ENCODE data around the gene UIMC1. TPM values are rescaled to one million over a fixed set of nuclear protein-coding genes. Genes with fewer than 3 reads are reported as not detected.

The UIMC1 gene
- total RNA-seq, 1 donor from 2014 or later: 34.2 TPM

DNA sequence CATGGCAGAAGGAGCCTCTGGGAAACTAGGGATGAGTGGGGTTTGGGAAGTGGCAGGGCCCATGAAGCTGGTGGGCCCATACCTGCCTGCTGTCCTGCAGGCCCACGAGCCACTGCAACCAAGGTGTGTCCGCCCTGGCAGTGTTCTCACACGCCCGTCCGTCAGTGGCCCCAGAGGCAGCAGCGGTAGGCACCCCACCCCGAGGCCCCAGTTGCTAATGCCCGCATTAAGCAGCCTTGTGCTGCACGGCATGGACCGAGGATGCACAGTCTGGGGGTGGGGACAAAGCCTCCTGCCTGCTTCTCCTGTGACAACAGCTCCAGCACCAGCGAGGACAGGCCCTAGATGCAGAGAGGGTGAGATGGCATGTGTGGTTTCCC, 148.7 kb downstream of the UIMC1 start:
- Mint-ChIP-seq H3K4me3 (ENCODE audit: unreplicated experiment) (no peak overlapping the region), H3K27me3 (ENCODE audit: low read depth) (peaks cover 28% of the 10 kb centered on the region), H3K27ac (ENCODE audit: unreplicated experiment) (no peak overlapping the region), H3K36me3 (ENCODE audit: low read depth) (no peaks in the 10 kb centered on the region), H3K9me3 (ENCODE audit: low read depth) (no peaks in the 10 kb centered on the region), H3K4me1 (ENCODE audit: low read depth) (no peaks in the 10 kb centered on the region)
- TF ChIP-seq, protein P1, sequence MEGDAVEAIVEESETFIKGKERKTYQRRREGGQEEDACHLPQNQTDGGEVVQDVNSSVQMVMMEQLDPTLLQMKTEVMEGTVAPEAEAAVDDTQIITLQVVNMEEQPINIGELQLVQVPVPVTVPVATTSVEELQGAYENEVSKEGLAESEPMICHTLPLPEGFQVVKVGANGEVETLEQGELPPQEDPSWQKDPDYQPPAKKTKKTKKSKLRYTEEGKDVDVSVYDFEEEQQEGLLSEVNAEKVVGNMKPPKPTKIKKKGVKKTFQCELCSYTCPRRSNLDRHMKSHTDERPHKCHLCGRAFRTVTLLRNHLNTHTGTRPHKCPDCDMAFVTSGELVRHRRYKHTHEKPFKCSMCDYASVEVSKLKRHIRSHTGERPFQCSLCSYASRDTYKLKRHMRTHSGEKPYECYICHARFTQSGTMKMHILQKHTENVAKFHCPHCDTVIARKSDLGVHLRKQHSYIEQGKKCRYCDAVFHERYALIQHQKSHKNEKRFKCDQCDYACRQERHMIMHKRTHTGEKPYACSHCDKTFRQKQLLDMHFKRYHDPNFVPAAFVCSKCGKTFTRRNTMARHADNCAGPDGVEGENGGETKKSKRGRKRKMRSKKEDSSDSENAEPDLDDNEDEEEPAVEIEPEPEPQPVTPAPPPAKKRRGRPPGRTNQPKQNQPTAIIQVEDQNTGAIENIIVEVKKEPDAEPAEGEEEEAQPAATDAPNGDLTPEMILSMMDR (IDR thresholded peaks at IDR 0.05): no peak
- no peak for DNase-seq (ENCODE audit: low spot score)

DNA sequence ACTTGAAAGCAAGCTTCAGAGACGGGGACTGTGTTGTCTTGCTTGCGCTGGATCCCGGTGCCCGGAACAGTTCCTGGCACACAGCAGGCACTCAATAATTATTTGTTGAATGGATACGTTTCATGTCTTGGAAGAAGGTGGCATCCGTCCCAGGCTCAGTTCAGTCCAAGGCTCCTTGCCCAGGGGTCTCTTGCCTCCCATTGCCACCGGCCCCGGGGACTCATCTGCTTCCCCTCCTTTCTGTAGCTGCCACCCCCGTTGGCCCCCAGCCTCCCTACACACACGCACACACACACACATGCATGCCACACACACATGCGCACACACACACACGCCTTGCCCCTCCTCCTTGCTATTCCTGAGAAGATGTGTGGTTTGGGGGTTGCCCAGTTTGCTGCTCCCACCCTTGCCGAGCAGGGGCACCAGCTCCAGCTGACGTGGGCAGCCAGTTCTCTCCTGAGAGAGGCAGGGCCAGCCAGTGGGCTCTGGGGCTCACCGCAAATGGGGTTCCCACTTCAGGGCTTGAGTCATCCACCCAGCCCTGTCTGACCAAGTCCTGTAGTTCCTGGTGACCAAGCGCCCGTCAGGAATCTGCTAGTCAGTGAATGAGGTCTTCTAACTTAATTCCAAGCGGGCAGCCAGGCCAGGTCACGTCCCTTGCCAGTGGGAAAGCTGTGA, 149.2 kb downstream of the UIMC1 start:
- H3K9me3 Mint-ChIP-seq (ENCODE audit: low read depth): no peaks in the 10 kb centered on the region
- no peaks in the 10 kb centered on the region for H3K36me3 Mint-ChIP-seq (ENCODE audit: low read depth)
- H3K27ac Mint-ChIP-seq (ENCODE audit: unreplicated experiment): no peak overlapping the region
- TF ChIP-seq, protein P1 (IDR thresholded peaks at IDR 0.05): no peak
- no peak overlapping the region for H3K4me3 Mint-ChIP-seq (ENCODE audit: unreplicated experiment)
- no peak for DNase-seq (ENCODE audit: low spot score)
- H3K4me1 Mint-ChIP-seq (ENCODE audit: low read depth): no peaks in the 10 kb centered on the region
- H3K27me3 Mint-ChIP-seq (ENCODE audit: low read depth): peaks cover 28% of the 10 kb centered on the region

DNA sequence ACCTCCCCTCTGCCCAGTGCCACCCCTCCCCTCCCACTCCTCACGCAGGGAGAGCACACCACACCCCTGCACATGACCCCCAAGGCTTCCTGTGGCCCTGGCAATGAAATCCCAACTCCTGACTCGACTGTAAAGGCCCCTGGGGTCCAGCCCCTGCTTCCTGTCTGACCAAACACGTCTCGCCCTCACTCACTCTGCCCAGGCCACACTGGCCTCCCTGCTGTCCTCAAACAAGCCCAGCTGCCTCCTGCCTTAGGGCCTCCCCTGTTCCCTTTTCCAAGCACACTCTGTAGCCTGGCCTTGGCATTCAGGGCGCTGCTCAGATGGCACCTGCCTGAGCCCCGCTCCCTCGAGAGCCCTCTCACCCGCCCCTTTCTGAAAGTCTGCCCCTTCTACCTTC, 149.8 kb downstream of the UIMC1 start:
- Mint-ChIP-seq H3K4me3 (ENCODE audit: unreplicated experiment) (no peak overlapping the region), H3K27ac (ENCODE audit: unreplicated experiment) (no peak overlapping the region), H3K9me3 (ENCODE audit: low read depth) (no peaks in the 10 kb centered on the region), H3K4me1 (ENCODE audit: low read depth) (no peaks in the 10 kb centered on the region), H3K36me3 (ENCODE audit: low read depth) (no peaks in the 10 kb centered on the region), H3K27me3 (ENCODE audit: low read depth) (peaks cover 28% of the 10 kb centered on the region)
- no peak for DNase-seq (ENCODE audit: low spot score)
- TF ChIP-seq, protein P1 (IDR thresholded peaks at IDR 0.05): no peak

DNA sequence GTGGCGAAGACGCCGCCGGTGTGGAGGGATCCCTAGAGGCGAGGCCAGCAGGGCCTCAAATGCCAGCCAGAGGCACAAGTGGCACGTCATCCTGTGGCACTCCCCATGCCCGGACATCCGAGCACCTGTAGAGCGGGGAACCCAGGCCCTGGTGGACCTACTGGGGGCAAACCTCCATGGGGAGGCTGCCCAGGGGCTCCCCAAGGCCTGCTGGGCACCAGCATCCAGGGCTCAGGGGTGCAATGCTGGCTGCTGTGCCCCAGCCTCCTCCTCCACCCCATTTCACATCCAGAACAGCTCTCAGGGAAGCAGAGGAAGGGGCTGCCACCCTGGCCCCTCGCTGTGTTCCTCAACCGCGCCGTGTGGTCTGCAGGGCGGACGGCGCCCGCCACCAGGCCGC, 151.0 kb downstream of the UIMC1 start:
- Mint-ChIP-seq H3K36me3 (ENCODE audit: low read depth) (no peaks in the 10 kb centered on the region), H3K9me3 (ENCODE audit: low read depth) (no peaks in the 10 kb centered on the region), H3K27ac (ENCODE audit: unreplicated experiment) (no peak overlapping the region), H3K4me1 (ENCODE audit: low read depth) (no peaks in the 10 kb centered on the region), H3K4me3 (ENCODE audit: unreplicated experiment) (no peak overlapping the region), H3K27me3 (ENCODE audit: low read depth) (peaks cover 31% of the 10 kb centered on the region)
- no peak for DNase-seq (ENCODE audit: low spot score)
- TF ChIP-seq, protein P1 (IDR thresholded peaks at IDR 0.05): no peak

Other genes with a start within 250 kb of the UIMC1 start
- gene UNC5A, start 196.2 kb downstream of the UIMC1 start, total RNA-seq: 0.15 to 0.18 TPM (median 0.17 TPM) in 3 replicates
- not detected in 3 replicates for gene HK3, start 107.4 kb downstream of the UIMC1 start, total RNA-seq
- 15.1 to 24.1 TPM (median 16.4 TPM) in 3 replicates for gene ZNF346, start 15.9 kb upstream of the UIMC1 start, total RNA-seq
- gene FGFR4, start 80.1 kb upstream of the UIMC1 start, total RNA-seq: 0.27 to 1.9 TPM (median 1.1 TPM) in 3 replicates
- 64.0 to 77.0 TPM (median 67.3 TPM) in 3 replicates for gene NSD1, start 127.0 kb upstream of the UIMC1 start, total RNA-seq

Measured in chondrocyte (in vitro differentiated cells).